GM12892 (cell line): ENCODE results near the gene C10orf67.

ENCODE experiments used
- POLR2A ChIP-seq: IDR thresholded peaks from 2 replicates; pipeline ENCODE4 v1.6.1; 2011; ENCODE audit warnings: low read depth, low read length, control low read depth
- POLR2AphosphoS5 ChIP-seq: IDR thresholded peaks from 2 replicates; pipeline ENCODE4 v1.6.1; 2011; ENCODE audit warnings: low read depth, low read length, control low read depth

DNA sequence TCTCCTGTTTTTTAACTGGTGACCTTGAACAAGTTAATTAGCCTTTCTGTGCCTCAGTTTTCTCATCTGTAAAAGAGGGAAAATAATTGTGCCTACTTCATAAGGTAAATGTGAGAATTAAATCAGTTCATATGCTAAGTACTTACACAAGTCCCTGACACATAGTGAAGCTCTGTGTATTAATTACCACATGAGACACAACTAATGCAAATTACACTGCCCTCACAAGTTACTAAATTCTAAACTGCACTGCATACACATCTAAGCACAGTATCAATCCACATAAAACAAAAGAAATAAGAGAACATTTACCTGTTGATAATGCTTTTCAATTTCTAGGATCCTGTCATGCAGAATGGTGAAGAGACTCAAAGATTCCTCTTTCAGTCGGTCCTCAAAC lies 22.5 kb downstream of the C10orf67 start:
- TF ChIP-seq POLR2A (no peak), POLR2AphosphoS5 (no peak)
